HL-60 (cell line): ENCODE results near the gene BDH1.

Experiments
- DNase-seq, 2 experiments: peaks; one replicate each; pipeline ENCODE4 v3.0.0-alpha.2; 2010 to 2020; ENCODE audit warnings: low read depth in 1 of 2, low spot score in 1 of 2
- H3K27ac ChIP-seq: fragments of 250-450 bp; sonication (Bioruptor Pico); replicated peaks from 2 replicates; pipeline ENCODE4 v1.5.1; 2020; ENCODE audit warnings: mild to moderate bottlenecking, moderate library complexity
- H3K27me3 ChIP-seq: fragments of 250-450 bp; sonication (Bioruptor Pico); 2 replicates; pipeline ENCODE4 v1.5.1; 2021; ENCODE audit warnings: mild to moderate bottlenecking, moderate library complexity; ENCODE audit not compliant: insufficient read depth, poor library complexity, severe bottlenecking
- H3K4me3 ChIP-seq: replicated peaks from 2 replicates; pipeline ENCODE4 v1.5.1; 2011; ENCODE audit warnings: mild to moderate bottlenecking, control low read depth, low read length; ENCODE audit not compliant: insufficient read depth
- GABPA ChIP-seq: IDR thresholded peaks from 2 replicates; pipeline ENCODE4 v1.6.1; 2012; ENCODE audit warnings: low read depth
- POLR2AphosphoS5 ChIP-seq: IDR thresholded peaks from 2 replicates; pipeline ENCODE4 v1.6.1; 2012; ENCODE audit warnings: low read depth
- SPI1 ChIP-seq: IDR thresholded peaks from 2 replicates; pipeline ENCODE4 v1.6.1; 2012; ENCODE audit warnings: low read depth, mild to moderate bottlenecking, borderline replicate concordance
- TF ChIP-seq, protein P1 (sequence below): IDR thresholded peaks from 2 replicates; pipeline ENCODE4 v1.6.1; 2012; ENCODE audit warnings: low read depth; ENCODE audit not compliant: insufficient replicate concordance
- TF ChIP-seq, protein P2 (sequence below): IDR thresholded peaks from one replicate; pipeline ENCODE4 v1.5.1; 2011; ENCODE audit warnings: low read length, control low read depth, inconsistent platforms; ENCODE audit not compliant: insufficient read depth

Gene BDH1

DNA sequence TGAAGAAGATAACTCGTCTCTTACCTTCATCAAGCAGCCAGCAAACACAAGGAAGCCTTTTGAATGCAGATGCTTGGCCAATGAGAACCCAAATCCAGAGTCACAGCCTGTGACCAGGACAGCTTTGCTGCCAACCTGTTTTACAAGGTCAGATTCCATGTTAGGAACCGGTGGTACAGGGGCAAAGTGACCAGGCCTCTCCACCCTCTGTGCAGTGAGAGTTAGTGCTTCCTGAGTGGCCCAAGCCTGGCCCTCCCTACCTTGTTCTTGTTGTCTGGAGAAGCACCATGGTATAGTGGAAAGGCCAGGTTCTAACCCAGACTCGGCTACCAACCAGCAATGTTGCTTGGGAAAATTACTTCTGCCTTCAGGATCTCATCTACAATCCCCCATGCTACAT lies 23.4 kb downstream of the BDH1 start:
- TF ChIP-seq POLR2AphosphoS5 (no peak), GABPA (no peak), SPI1 (no peak)
- TF ChIP-seq, protein P1, sequence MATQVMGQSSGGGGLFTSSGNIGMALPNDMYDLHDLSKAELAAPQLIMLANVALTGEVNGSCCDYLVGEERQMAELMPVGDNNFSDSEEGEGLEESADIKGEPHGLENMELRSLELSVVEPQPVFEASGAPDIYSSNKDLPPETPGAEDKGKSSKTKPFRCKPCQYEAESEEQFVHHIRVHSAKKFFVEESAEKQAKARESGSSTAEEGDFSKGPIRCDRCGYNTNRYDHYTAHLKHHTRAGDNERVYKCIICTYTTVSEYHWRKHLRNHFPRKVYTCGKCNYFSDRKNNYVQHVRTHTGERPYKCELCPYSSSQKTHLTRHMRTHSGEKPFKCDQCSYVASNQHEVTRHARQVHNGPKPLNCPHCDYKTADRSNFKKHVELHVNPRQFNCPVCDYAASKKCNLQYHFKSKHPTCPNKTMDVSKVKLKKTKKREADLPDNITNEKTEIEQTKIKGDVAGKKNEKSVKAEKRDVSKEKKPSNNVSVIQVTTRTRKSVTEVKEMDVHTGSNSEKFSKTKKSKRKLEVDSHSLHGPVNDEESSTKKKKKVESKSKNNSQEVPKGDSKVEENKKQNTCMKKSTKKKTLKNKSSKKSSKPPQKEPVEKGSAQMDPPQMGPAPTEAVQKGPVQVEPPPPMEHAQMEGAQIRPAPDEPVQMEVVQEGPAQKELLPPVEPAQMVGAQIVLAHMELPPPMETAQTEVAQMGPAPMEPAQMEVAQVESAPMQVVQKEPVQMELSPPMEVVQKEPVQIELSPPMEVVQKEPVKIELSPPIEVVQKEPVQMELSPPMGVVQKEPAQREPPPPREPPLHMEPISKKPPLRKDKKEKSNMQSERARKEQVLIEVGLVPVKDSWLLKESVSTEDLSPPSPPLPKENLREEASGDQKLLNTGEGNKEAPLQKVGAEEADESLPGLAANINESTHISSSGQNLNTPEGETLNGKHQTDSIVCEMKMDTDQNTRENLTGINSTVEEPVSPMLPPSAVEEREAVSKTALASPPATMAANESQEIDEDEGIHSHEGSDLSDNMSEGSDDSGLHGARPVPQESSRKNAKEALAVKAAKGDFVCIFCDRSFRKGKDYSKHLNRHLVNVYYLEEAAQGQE = no peak
- TF ChIP-seq, protein P2, sequence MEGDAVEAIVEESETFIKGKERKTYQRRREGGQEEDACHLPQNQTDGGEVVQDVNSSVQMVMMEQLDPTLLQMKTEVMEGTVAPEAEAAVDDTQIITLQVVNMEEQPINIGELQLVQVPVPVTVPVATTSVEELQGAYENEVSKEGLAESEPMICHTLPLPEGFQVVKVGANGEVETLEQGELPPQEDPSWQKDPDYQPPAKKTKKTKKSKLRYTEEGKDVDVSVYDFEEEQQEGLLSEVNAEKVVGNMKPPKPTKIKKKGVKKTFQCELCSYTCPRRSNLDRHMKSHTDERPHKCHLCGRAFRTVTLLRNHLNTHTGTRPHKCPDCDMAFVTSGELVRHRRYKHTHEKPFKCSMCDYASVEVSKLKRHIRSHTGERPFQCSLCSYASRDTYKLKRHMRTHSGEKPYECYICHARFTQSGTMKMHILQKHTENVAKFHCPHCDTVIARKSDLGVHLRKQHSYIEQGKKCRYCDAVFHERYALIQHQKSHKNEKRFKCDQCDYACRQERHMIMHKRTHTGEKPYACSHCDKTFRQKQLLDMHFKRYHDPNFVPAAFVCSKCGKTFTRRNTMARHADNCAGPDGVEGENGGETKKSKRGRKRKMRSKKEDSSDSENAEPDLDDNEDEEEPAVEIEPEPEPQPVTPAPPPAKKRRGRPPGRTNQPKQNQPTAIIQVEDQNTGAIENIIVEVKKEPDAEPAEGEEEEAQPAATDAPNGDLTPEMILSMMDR = no peak
- no peaks in the 10 kb centered on the region for H3K27me3 ChIP-seq
- no peak overlapping the region for H3K27ac ChIP-seq
- no peak overlapping the region for H3K4me3 ChIP-seq
- DNase-seq = no peak

DNA sequence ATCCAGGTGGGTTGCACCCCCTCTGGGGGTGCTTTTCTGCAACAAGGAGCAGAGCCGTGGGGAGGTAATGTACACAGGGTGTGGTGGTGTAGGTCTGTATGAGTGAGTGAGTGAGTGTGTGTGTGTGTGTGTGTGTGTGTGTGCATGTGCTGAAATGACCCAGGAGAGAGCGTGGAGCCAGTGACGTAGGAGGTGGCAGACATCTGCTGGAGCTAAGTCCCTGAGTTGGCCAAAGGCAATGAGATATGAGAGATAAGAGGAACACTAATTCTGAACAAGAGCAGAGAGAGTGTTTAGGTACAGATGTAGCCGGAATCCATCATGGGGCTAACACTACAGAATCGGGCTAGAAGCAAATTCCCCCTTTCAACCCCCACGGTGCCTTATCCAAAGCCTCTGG lies 27.6 kb downstream of the BDH1 start:
- Histone ChIP-seq H3K27me3 (no peaks in the 10 kb centered on the region), H3K4me3 (no peak overlapping the region), H3K27ac (no peak overlapping the region)
- no peak for TF ChIP-seq GABPA
- TF ChIP-seq, protein P2 = no peak
- no peak for TF ChIP-seq POLR2AphosphoS5
- no peak for DNase-seq

DNA sequence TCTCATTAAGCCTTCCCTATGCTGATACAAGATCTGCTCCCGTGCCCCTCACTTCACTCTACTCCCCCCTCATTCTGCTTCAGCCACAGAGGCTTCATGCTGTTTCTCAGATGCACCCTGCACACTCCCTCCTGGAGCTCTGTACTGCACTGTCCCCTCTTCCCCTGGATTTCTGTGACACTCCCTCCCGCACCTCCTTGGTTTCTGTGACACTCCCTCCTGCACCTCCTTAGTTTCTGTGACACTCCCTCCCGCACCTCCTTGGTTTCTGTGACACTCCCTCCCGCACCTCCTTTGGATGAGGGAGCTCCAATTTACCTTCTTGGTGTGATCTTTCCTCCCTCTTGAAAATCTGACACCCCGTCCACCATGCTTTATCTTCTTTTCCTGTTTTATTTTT lies 28.2 kb downstream of the BDH1 start:
- TF ChIP-seq SPI1 (no peak), POLR2AphosphoS5 (no peak), GABPA (no peak)
- TF ChIP-seq, protein P1 = no peak
- TF ChIP-seq, protein P2 = no peak
- DNase-seq = no peak
- no peaks in the 10 kb centered on the region for H3K27me3 ChIP-seq
- no peak overlapping the region for H3K4me3 ChIP-seq
- no peak overlapping the region for H3K27ac ChIP-seq

DNA sequence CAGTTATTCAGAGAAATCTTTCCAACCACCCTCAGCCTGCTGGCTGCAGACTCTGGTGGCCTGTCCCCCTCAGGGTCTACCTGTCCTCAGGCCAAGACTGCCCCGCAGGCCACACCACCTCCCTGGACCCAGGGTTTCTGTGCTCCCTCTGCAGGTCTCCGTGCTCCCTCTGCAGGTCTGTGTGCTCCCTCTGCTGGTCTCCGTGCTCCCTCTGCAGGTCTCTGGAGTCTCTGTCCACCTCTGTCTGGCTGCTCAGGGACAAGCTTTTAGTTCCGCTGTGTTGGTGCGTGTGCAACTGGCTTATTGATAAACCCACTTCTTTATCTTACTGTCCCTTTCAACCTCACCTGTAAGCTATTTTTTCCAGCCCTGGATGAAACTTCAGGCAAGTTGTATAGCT lies 30.1 kb downstream of the BDH1 start:
- H3K27me3 ChIP-seq = no peaks in the 10 kb centered on the region
- DNase-seq = no peak
- TF ChIP-seq POLR2AphosphoS5 = no peak
- TF ChIP-seq, protein P2 = no peak
- TF ChIP-seq GABPA = no peak
- no peak for TF ChIP-seq SPI1
- TF ChIP-seq, protein P1 = no peak
- H3K4me3 ChIP-seq = no peak overlapping the region
- no peak overlapping the region for H3K27ac ChIP-seq
